K562 (cell line): ENCODE measurements around the gene FAM110D. TPM values are rescaled to one million over a fixed set of nuclear protein-coding genes. Genes with fewer than 3 reads are reported as not detected.

ENCODE experiments used
- CREB1 ChIP-seq, 2 experiments: sonication (generic) in 1 of 2; formaldehyde crosslinking in 1 of 2; IDR thresholded peaks; 2 replicates each; pipeline versions ENCODE4 v1.6.1 to v1.8.0; 2012 to 2022; ENCODE audit warnings: inconsistent platforms in 1 of 2, mild to moderate bottlenecking in 1 of 2, missing genetic modification reagents in 1 of 2, moderate library complexity in 1 of 2
- GABPB1 ChIP-seq: sonication (generic); formaldehyde crosslinking; IDR thresholded peaks from 2 replicates; pipeline ENCODE4 v1.8.0; 2022; ENCODE audit warnings: mild to moderate bottlenecking, missing genetic modification reagents
- L3MBTL2 ChIP-seq: fragments of 450-650 bp; IDR thresholded peaks from 2 replicates; pipeline ENCODE4 v1.6.1; 2016; ENCODE audit warnings: mild to moderate bottlenecking, moderate library complexity
- MTF1 ChIP-seq: fragments of 250-450 bp; sonication (Bioruptor Pico); IDR thresholded peaks from 2 replicates; pipeline ENCODE4 v1.9.0; 2021; ENCODE audit warnings: moderate library complexity, mild to moderate bottlenecking, inconsistent platforms, borderline replicate concordance
- NKRF ChIP-seq: fragments of 450-650 bp; IDR thresholded peaks from 2 replicates; pipeline ENCODE4 v1.6.1; 2016; ENCODE audit warnings: borderline replicate concordance
- RBBP5 ChIP-seq: fragments of 200-600 bp; sonication (generic); IDR thresholded peaks from 2 replicates; pipeline ENCODE4 v1.6.1; 2012; ENCODE audit warnings: borderline replicate concordance, mild to moderate bottlenecking, low read length, control low read depth, inconsistent platforms; ENCODE audit not compliant: insufficient read depth, poor library complexity, severe bottlenecking
- RERE ChIP-seq: sonication (generic); formaldehyde crosslinking; IDR thresholded peaks from 2 replicates; pipeline ENCODE4 v1.8.0; 2023; ENCODE audit warnings: missing genetic modification reagents, mild to moderate bottlenecking, borderline replicate concordance
- RNF2 ChIP-seq: sonication (generic); IDR thresholded peaks from 2 replicates; pipeline ENCODE4 v1.6.1; 2016
- SMARCA4 ChIP-seq: fragments of 450-650 bp; IDR thresholded peaks from 2 replicates; pipeline ENCODE4 v1.6.1; 2016
- TAF1 ChIP-seq: IDR thresholded peaks from 2 replicates; pipeline ENCODE4 v1.6.1; 2011; ENCODE audit warnings: mild to moderate bottlenecking, low read length, moderate library complexity; ENCODE audit not compliant: insufficient read depth, control insufficient read depth, severe bottlenecking; ENCODE audit errors: extremely low read depth
- U2AF1 ChIP-seq: fragments of 200-400 bp; formaldehyde crosslinking; optimal IDR thresholded peaks from 2 replicates; pipeline ENCODE3; 2017; ENCODE audit warnings: mild to moderate bottlenecking, low read depth, low read length, moderate library complexity
- XRCC4 ChIP-seq: IDR thresholded peaks from one replicate; pipeline ENCODE4 v1.6.1; 2011; ENCODE audit not compliant: insufficient read depth, insufficient read length; ENCODE audit errors: extremely low read depth
- ZNF224 ChIP-seq: sonication (generic); formaldehyde crosslinking; IDR thresholded peaks from 2 replicates; pipeline ENCODE4 v1.8.0; 2022; ENCODE audit warnings: mild to moderate bottlenecking, missing genetic modification reagents
- ZNF592 ChIP-seq: fragments of 450-650 bp; IDR thresholded peaks from 2 replicates; pipeline ENCODE4 v1.6.1; 2017; ENCODE audit warnings: antibody characterized with exemption, mild to moderate bottlenecking
- polyA plus RNA-seq, 8 experiments: library from polyadenylated mRNA; depleted of rRNA in 4 of 8; stranded (reverse) in 5 of 8; unstranded in 3 of 8; fragments of >200 nt; fragmentation: Nextera tagmentation in 2 of 8; fragmentation: Illumina TruSeq in 1 of 8; extraction: Ambion mirVana in 2 of 8; extraction: Trizol in 1 of 8; gene quantifications; 2 replicates each; pipeline versions ENCODE4 v1.2.1 to v1.2.3, GENCODE V29; 2011 to 2014; ENCODE audit warnings: inconsistent platforms in 1 of 8, missing spikeins in 1 of 8
- total RNA-seq, 7 experiments: library from RNA; depleted of rRNA in 6 of 7; stranded (reverse); fragments of >200 nt in 6 of 7; fragmentation: Illumina TruSeq in 2 of 7; extraction: Trizol in 2 of 7; gene quantifications; 2 replicates each; pipeline versions ENCODE4 v1.2.1 to v1.2.3, GENCODE V29; 2011 to 2021; ENCODE audit warnings: low replicate concordance in 1 of 7

Gene FAM110D
- total and polyA plus RNA-seq, 9 of the 15 experiments (the other 6 are each of a cell fraction or from before 2014, with no cell fraction given), result 0.04 to 1.1 (median 0.33) TPM

- TF ChIP-seq TAF1 (peak; percentile 79), NKRF (peak; percentile 47; the same call in 1 of the 2 replicates), RERE (CRISPR knock-in tag) (no peak), L3MBTL2 (peak; percentile 72), MTF1 (CRISPR knock-in tag) (no peak), CREB1 (IDR thresholded peaks at IDR 0.05) (no peak), CREB1 (CRISPR knock-in tag; IDR thresholded peaks at IDR 0.05) (peak; percentile 65), U2AF1 (peak; percentile 55), ZNF592 (peak; percentile 52; the same call in 1 of the 2 replicates), SMARCA4 (0 out of 2 replicates have a peak, but pooled peaks have one; percentile 43), RBBP5 (peak; percentile 87), GABPB1 (CRISPR knock-in tag) (peak; percentile 70), XRCC4 (no peak), ZNF224 (CRISPR knock-in tag) (no peak), RNF2 (peak; percentile 29; the same call in 1 of the 2 replicates)
Measured at GRCh38 chr1:26110731-26111529, 47.9 kb upstream of the FAM110D start (continued).
